HEK293 (cell line): Measurements from ENCODE around the gene TMEM273.

Source experiments
- BCL11A ChIP-seq: fragments of 450-650 bp; formaldehyde crosslinking; IDR thresholded peaks from 2 replicates; pipeline ENCODE4 v1.5.1; 2016; ENCODE audit warnings: low read depth, missing biosample characterization, missing genetic modification characterization
- GLIS2 ChIP-seq: fragments of 450-650 bp; formaldehyde crosslinking; IDR thresholded peaks from 2 replicates; pipeline ENCODE4 v1.5.1; 2016; ENCODE audit warnings: missing biosample characterization, missing genetic modification characterization
- PRDM1 ChIP-seq: fragments of 450-650 bp; formaldehyde crosslinking; IDR thresholded peaks from 2 replicates; pipeline ENCODE4; 2016; ENCODE audit warnings: missing biosample characterization, missing genetic modification characterization
- SP7 ChIP-seq: fragments of 450-650 bp; formaldehyde crosslinking; IDR thresholded peaks from 2 replicates; pipeline ENCODE4 v1.5.1; 2016; ENCODE audit warnings: missing biosample characterization, missing genetic modification characterization
- ZFP3 ChIP-seq: fragments of 450-650 bp; formaldehyde crosslinking; IDR thresholded peaks from 2 replicates; pipeline ENCODE4 v1.5.1; 2016; ENCODE audit warnings: low read depth, missing biosample characterization, missing genetic modification characterization
- ZNF138 ChIP-seq: fragments of 450-650 bp; formaldehyde crosslinking; IDR thresholded peaks from 2 replicates; pipeline ENCODE4 v1.5.1; 2016; ENCODE audit warnings: missing biosample characterization, missing genetic modification characterization, borderline replicate concordance
- ZNF24 ChIP-seq: fragments of 450-650 bp; formaldehyde crosslinking; IDR thresholded peaks from 2 replicates; pipeline ENCODE4 v1.5.1; 2016; ENCODE audit warnings: missing biosample characterization, missing genetic modification characterization
- ZNF362 ChIP-seq: fragments of 450-650 bp; formaldehyde crosslinking; IDR thresholded peaks from 2 replicates; pipeline ENCODE4 v1.5.1; 2016; ENCODE audit warnings: missing biosample characterization, missing genetic modification characterization
- ZNF558 ChIP-seq: fragments of 450-650 bp; formaldehyde crosslinking; IDR thresholded peaks from 2 replicates; pipeline ENCODE4 v1.5.1; 2016; ENCODE audit warnings: missing biosample characterization, missing genetic modification characterization
- ZNF791 ChIP-seq: fragments of 450-650 bp; formaldehyde crosslinking; IDR thresholded peaks from 2 replicates; pipeline ENCODE4 v1.5.1; 2016; ENCODE audit warnings: missing biosample characterization, missing genetic modification characterization
- TF ChIP-seq, protein P1 (sequence below): fragments of 450-650 bp; formaldehyde crosslinking; IDR thresholded peaks from 2 replicates; pipeline ENCODE4 v1.5.1; 2016; ENCODE audit warnings: missing biosample characterization, missing genetic modification characterization
- TF ChIP-seq, protein P2 (sequence below): sonication (generic); formaldehyde crosslinking; IDR thresholded peaks from 2 replicates; pipeline ENCODE4 v1.8.1; 2022; ENCODE audit warnings: mild to moderate bottlenecking, moderate library complexity, missing genetic modification reagents
- TF ChIP-seq, protein P3 (sequence below): fragments of 450-650 bp; formaldehyde crosslinking; IDR thresholded peaks from 2 replicates; pipeline ENCODE4 v1.5.1; 2016; ENCODE audit warnings: missing biosample characterization, missing genetic modification characterization

DNA sequence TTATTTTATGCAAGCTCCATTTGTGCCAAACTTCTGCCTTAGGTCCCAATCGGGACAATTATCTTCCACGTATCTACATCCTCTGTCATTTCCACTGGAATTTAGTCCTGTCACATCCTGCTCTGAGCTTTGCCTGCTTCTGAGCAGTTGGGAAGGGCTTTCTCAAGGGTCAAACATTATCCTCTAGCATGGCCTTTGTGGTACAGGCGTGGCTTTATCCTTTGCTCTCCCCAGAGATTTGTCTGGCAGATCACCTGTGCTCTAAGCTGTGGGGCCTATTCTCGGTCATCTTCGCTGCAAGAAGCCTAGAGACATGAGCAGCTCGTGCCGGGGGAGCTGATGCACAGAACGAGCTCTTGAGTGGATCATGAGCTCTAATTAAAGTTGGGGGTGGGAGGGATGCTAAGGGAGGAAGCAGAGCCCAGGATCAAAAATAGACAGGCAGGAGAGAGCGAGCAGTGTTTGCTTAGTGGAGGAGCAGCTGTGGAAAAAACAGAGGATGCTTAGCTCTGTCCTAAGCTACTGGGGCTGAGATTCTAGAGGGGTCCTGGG lies 19.8 kb upstream of the TMEM273 start:
- TF ChIP-seq, protein P1, sequence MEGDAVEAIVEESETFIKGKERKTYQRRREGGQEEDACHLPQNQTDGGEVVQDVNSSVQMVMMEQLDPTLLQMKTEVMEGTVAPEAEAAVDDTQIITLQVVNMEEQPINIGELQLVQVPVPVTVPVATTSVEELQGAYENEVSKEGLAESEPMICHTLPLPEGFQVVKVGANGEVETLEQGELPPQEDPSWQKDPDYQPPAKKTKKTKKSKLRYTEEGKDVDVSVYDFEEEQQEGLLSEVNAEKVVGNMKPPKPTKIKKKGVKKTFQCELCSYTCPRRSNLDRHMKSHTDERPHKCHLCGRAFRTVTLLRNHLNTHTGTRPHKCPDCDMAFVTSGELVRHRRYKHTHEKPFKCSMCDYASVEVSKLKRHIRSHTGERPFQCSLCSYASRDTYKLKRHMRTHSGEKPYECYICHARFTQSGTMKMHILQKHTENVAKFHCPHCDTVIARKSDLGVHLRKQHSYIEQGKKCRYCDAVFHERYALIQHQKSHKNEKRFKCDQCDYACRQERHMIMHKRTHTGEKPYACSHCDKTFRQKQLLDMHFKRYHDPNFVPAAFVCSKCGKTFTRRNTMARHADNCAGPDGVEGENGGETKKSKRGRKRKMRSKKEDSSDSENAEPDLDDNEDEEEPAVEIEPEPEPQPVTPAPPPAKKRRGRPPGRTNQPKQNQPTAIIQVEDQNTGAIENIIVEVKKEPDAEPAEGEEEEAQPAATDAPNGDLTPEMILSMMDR (tag by site-specific recombination) = no peak
- TF ChIP-seq, protein P2, sequence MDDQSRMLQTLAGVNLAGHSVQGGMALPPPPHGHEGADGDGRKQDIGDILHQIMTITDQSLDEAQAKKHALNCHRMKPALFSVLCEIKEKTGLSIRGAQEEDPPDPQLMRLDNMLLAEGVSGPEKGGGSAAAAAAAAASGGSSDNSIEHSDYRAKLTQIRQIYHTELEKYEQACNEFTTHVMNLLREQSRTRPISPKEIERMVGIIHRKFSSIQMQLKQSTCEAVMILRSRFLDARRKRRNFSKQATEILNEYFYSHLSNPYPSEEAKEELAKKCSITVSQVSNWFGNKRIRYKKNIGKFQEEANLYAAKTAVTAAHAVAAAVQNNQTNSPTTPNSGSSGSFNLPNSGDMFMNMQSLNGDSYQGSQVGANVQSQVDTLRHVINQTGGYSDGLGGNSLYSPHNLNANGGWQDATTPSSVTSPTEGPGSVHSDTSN (CRISPR knock-in tag) = no peak
- TF ChIP-seq ZFP3 (tag by site-specific recombination) (no peak), PRDM1 (tag by site-specific recombination) (no peak), ZNF362 (no peak), ZNF558 (tag by site-specific recombination) (no peak), ZNF791 (no peak), ZNF138 (no peak), BCL11A (no peak), ZNF24 (tag by site-specific recombination) (no peak), GLIS2 (no peak), SP7 (tag by site-specific recombination) (no peak)
- TF ChIP-seq, protein P3, sequence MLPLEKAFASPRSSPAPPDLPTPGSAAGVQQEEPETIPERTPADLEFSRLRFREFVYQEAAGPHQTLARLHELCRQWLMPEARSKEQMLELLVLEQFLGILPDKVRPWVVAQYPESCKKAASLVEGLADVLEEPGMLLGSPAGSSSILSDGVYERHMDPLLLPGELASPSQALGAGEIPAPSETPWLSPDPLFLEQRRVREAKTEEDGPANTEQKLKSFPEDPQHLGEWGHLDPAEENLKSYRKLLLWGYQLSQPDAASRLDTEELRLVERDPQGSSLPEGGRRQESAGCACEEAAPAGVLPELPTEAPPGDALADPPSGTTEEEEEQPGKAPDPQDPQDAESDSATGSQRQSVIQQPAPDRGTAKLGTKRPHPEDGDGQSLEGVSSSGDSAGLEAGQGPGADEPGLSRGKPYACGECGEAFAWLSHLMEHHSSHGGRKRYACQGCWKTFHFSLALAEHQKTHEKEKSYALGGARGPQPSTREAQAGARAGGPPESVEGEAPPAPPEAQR = no peak
